Measurements from ENCODE around the gene TCOF1.

Gene TCOF1, protein sequence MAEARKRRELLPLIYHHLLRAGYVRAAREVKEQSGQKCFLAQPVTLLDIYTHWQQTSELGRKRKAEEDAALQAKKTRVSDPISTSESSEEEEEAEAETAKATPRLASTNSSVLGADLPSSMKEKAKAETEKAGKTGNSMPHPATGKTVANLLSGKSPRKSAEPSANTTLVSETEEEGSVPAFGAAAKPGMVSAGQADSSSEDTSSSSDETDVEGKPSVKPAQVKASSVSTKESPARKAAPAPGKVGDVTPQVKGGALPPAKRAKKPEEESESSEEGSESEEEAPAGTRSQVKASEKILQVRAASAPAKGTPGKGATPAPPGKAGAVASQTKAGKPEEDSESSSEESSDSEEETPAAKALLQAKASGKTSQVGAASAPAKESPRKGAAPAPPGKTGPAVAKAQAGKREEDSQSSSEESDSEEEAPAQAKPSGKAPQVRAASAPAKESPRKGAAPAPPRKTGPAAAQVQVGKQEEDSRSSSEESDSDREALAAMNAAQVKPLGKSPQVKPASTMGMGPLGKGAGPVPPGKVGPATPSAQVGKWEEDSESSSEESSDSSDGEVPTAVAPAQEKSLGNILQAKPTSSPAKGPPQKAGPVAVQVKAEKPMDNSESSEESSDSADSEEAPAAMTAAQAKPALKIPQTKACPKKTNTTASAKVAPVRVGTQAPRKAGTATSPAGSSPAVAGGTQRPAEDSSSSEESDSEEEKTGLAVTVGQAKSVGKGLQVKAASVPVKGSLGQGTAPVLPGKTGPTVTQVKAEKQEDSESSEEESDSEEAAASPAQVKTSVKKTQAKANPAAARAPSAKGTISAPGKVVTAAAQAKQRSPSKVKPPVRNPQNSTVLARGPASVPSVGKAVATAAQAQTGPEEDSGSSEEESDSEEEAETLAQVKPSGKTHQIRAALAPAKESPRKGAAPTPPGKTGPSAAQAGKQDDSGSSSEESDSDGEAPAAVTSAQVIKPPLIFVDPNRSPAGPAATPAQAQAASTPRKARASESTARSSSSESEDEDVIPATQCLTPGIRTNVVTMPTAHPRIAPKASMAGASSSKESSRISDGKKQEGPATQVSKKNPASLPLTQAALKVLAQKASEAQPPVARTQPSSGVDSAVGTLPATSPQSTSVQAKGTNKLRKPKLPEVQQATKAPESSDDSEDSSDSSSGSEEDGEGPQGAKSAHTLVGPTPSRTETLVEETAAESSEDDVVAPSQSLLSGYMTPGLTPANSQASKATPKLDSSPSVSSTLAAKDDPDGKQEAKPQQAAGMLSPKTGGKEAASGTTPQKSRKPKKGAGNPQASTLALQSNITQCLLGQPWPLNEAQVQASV (N-terminal part only)

GRCh38 chr5:150357326-150358260 is at the start of gene TCOF1:
TSS of gene TCOF1 (plus strand) at chr5:150357697. CDS start at chr5:150357747, 50 bp downstream.
- H3K9ac ChIP-seq (ENCODE audit: low read depth, low read length) = peak within 1 kb of the TSS; percentile 98
- H3K9me3 ChIP-seq (ENCODE audit: insufficient read depth, low read depth, low read length) = no peaks in the 10 kb centered on the region
- peak within 1 kb of the TSS; percentile 76 for H3K27ac ChIP-seq (ENCODE audit: low read length)
- peak within 1 kb of the TSS; percentile 98 for H3K4me3 ChIP-seq (ENCODE audit: low read length)
- H3K4me1 ChIP-seq (ENCODE audit: insufficient read depth, low read length) = no peaks in the 10 kb centered on the region; the same call in 1 of the 2 replicates
- H3K36me3 ChIP-seq (ENCODE audit: insufficient read depth, low read depth, low read length) = peaks cover 33% of the 10 kb centered on the region
- no peaks in the 10 kb centered on the region; the same call in 1 of the 2 replicates for H3K27me3 ChIP-seq (ENCODE audit: insufficient read depth, low read length)

- Histone ChIP-seq H3K27ac (ENCODE audit: low read length) (no peak overlapping the region), H3K36me3 (ENCODE audit: insufficient read depth, low read depth, low read length) (no peaks in the 10 kb centered on the region), H3K9ac (ENCODE audit: low read depth, low read length) (no peak overlapping the region), H3K4me3 (ENCODE audit: low read length) (no peak overlapping the region), H3K4me1 (ENCODE audit: insufficient read depth, low read length) (peaks cover 11% of the 10 kb centered on the region), H3K9me3 (ENCODE audit: insufficient read depth, low read depth, low read length) (no peaks in the 10 kb centered on the region), H3K27me3 (ENCODE audit: insufficient read depth, low read length) (peaks cover 1% of the 10 kb centered on the region; the same call in 1 of the 2 replicates)
Observed at GRCh38 chr5:150309101-150309885, 48.2 kb upstream of the TCOF1 start.

DNA sequence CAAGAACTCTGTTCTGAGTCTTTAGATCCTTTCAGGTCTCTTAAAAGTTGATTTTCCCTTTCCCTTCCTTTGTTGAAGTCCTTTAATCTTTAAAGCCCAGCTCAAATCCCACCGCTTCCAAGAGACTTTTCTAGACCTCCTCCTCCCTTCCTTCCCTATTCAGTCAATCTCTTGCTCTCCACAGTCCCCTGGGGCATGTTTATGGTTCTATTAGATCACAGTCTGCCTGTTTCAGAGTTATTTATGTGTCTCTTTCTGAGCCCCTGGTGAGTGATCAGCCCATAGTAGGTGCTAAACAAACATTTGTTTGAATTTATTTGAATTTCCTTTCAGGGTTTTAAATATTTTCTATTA is 47.6 kb upstream of the TCOF1 start:
- H3K4me1 ChIP-seq (ENCODE audit: insufficient read depth, low read length) = peaks cover 6% of the 10 kb centered on the region; the same call in 1 of the 2 replicates

DNA sequence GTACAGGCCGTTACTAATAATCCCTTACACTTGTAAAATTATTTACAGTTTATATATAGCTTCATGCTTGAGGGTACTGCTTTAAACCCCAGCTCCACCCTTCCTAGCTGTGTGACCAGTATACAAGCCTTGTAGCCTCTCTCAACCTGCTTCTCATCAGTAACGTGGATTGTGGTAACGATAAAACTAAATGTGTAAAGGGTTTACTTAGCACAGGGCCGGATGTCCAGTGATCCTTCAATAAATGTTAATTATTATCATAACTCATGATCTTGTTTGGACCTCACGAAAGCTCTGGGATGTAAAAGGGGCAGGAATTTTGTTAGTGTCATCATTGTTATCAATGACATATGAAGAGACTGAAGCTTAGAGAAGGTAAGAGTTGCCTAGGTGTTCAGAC is 47.3 kb upstream of the TCOF1 start:
- H3K4me1 ChIP-seq (ENCODE audit: insufficient read depth, low read length) = peaks cover 5% of the 10 kb centered on the region; the same call in 1 of the 2 replicates
- H3K36me3 ChIP-seq (ENCODE audit: insufficient read depth, low read depth, low read length) = no peaks in the 10 kb centered on the region
- H3K9me3 ChIP-seq (ENCODE audit: insufficient read depth, low read depth, low read length) = no peaks in the 10 kb centered on the region
- H3K9ac ChIP-seq (ENCODE audit: low read depth, low read length) = no peak overlapping the region
- H3K27me3 ChIP-seq (ENCODE audit: insufficient read depth, low read length) = no peaks in the 10 kb centered on the region
- no peak overlapping the region for H3K27ac ChIP-seq (ENCODE audit: low read length)
- no peak overlapping the region for H3K4me3 ChIP-seq (ENCODE audit: low read length)

More for the DNA sequence above, 47.6 kb upstream of the TCOF1 start:
- H3K9me3 ChIP-seq (ENCODE audit: insufficient read depth, low read depth, low read length) = no peaks in the 10 kb centered on the region
- no peaks in the 10 kb centered on the region for H3K27me3 ChIP-seq (ENCODE audit: insufficient read depth, low read length)
- no peak overlapping the region for H3K4me3 ChIP-seq (ENCODE audit: low read length)
- no peak overlapping the region for H3K27ac ChIP-seq (ENCODE audit: low read length)
- H3K9ac ChIP-seq (ENCODE audit: low read depth, low read length) = no peak overlapping the region
- H3K36me3 ChIP-seq (ENCODE audit: insufficient read depth, low read depth, low read length) = no peaks in the 10 kb centered on the region

DNA sequence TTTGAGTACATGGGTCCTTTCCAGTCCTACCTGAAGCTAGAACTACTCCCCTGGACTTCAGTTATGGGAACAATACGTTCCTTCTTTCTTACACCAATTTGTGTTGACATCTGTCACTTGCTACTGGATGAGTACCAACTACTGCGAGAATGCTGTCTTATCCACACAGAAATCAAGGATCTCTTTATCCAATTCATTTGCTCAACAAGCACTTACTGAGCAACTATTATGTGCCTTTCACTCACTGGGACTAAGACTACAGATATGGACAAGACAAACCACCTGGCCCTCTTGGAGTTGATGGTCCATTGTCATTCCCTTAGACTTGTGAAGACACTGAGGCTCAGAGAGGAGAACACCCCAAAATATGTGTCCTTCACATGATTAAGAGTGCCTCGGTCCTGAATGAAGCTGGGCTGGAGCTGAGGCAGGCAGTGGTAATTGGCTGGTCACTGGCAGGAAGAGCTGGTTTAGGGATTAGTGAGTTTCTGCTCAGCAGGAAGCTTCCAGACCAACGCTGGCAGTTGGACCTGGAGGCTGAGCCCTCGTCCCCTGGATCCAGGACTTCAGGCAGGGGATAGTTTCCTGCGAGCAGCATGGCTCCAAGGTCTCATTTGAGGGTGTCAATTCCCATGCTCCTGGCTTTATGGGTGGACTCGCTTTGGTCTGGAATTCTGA is 46.3 kb upstream of the TCOF1 start:
- Histone ChIP-seq H3K4me1 (ENCODE audit: insufficient read depth, low read length) (no peaks in the 10 kb centered on the region), H3K9me3 (ENCODE audit: insufficient read depth, low read depth, low read length) (no peaks in the 10 kb centered on the region), H3K4me3 (ENCODE audit: low read length) (no peak overlapping the region), H3K36me3 (ENCODE audit: insufficient read depth, low read depth, low read length) (no peaks in the 10 kb centered on the region), H3K27me3 (ENCODE audit: insufficient read depth, low read length) (no peaks in the 10 kb centered on the region), H3K27ac (ENCODE audit: low read length) (no peak overlapping the region), H3K9ac (ENCODE audit: low read depth, low read length) (no peak overlapping the region)

DNA sequence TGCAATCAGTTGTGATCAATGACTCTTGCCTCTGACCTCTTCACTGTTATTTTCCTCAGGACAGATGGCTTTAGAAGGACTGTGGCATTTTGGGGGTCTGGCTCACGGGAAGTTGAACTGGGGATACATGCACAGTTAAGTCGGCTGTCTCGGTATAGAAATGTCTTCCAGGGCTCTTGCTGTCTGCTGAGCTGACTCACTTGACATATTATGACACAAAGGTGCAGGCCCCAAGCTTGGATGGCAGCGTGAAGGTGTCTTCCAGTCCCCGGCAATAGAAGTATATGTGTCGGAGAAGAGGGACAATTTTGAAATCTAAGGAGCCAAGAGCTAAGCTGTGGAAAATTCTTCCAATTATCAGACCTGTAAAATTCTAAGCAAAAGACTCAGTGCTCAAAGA is 45.0 kb upstream of the TCOF1 start:
- Histone ChIP-seq H3K9ac (ENCODE audit: low read depth, low read length) (no peak overlapping the region), H3K9me3 (ENCODE audit: insufficient read depth, low read depth, low read length) (no peaks in the 10 kb centered on the region), H3K27ac (ENCODE audit: low read length) (no peak overlapping the region), H3K27me3 (ENCODE audit: insufficient read depth, low read length) (no peaks in the 10 kb centered on the region), H3K4me3 (ENCODE audit: low read length) (no peak overlapping the region), H3K36me3 (ENCODE audit: insufficient read depth, low read depth, low read length) (no peaks in the 10 kb centered on the region), H3K4me1 (ENCODE audit: insufficient read depth, low read length) (peaks cover 2% of the 10 kb centered on the region; the same call in 1 of the 2 replicates)

GRCh38 chr5:150313501-150313900 is 44.0 kb upstream of the TCOF1 start:
- Histone ChIP-seq H3K27ac (ENCODE audit: low read length) (no peak overlapping the region), H3K36me3 (ENCODE audit: insufficient read depth, low read depth, low read length) (no peaks in the 10 kb centered on the region), H3K27me3 (ENCODE audit: insufficient read depth, low read length) (no peaks in the 10 kb centered on the region), H3K9me3 (ENCODE audit: insufficient read depth, low read depth, low read length) (no peaks in the 10 kb centered on the region), H3K9ac (ENCODE audit: low read depth, low read length) (no peak overlapping the region), H3K4me1 (ENCODE audit: insufficient read depth, low read length) (peaks cover 3% of the 10 kb centered on the region; the same call in 1 of the 2 replicates), H3K4me3 (ENCODE audit: low read length) (no peak overlapping the region)

DNA sequence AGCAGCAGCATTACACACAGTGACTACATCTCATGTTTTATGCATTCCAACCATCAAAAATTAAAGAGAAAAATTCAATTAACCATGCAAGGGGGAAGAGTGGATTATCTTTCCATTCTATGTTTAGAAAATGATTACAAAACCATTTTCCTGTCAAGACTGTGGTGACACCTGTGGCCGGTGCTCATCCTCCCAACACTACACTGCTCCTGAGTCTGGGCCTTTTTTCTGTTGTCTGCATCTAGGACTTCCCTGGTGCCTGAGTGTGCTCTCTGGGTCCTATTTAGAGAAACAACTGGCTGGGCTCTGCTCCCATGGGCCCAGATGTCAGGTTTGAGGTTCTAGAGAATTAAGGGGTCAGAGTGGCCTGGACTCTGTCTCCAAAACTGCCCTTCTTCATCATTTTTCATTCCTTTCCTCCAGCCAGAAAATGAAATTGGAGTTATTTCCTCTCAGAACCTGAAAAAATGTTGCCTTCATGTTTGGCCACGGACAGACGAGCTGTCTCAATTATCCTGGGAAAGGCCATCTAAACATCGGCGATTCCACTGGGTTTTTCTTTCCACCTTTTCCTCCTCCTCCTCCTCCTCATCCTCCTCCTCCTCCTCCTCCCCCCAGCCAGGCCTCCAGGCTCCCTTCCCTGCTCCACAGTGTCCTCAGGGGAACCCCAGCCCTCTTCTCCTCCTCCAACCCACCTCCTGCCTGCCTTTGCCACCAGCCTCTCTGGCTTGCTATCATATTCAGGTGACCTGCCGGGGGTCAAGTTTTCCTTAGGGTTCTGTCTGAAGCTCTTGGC is 43.4 kb upstream of the TCOF1 start:
- Histone ChIP-seq H3K9me3 (ENCODE audit: insufficient read depth, low read depth, low read length) (no peaks in the 10 kb centered on the region), H3K27ac (ENCODE audit: low read length) (no peak overlapping the region), H3K36me3 (ENCODE audit: insufficient read depth, low read depth, low read length) (no peaks in the 10 kb centered on the region), H3K4me3 (ENCODE audit: low read length) (no peak overlapping the region), H3K9ac (ENCODE audit: low read depth, low read length) (no peak overlapping the region), H3K27me3 (ENCODE audit: insufficient read depth, low read length) (no peaks in the 10 kb centered on the region), H3K4me1 (ENCODE audit: insufficient read depth, low read length) (peaks cover 7% of the 10 kb centered on the region)

- Histone ChIP-seq H3K9ac (ENCODE audit: low read depth, low read length) (no peak overlapping the region), H3K27ac (ENCODE audit: low read length) (no peak overlapping the region), H3K36me3 (ENCODE audit: insufficient read depth, low read depth, low read length) (no peaks in the 10 kb centered on the region), H3K4me3 (ENCODE audit: low read length) (no peak overlapping the region), H3K27me3 (ENCODE audit: insufficient read depth, low read length) (no peaks in the 10 kb centered on the region), H3K9me3 (ENCODE audit: insufficient read depth, low read depth, low read length) (no peaks in the 10 kb centered on the region), H3K4me1 (ENCODE audit: insufficient read depth, low read length) (peaks cover 7% of the 10 kb centered on the region)
Observed at GRCh38 chr5:150315245-150315644, 42.3 kb upstream of the TCOF1 start.

Data from iPS-20b (cell line).